GM12878 (cell line): ENCODE measurements around the gene ANKRD44. TPM values are rescaled to one million over a fixed set of nuclear protein-coding genes. Genes with fewer than 3 reads are reported as not detected.

Experiments
- ATAC-seq: fragments of 200-7000 bp; cut with Tn5 transposase; 3 replicates; pipeline ENCODE4 v1.9.1; 2020; ENCODE audit warnings: mild to moderate bottlenecking, moderate library complexity
- BruUV-seq: library from RNA; stranded (reverse); fragments of 400-500 nt; replicated peaks from 2 replicates; lab custom pipeline; 2021; lab: Mats Ljungman, UMichigan
- CTCF ChIA-PET: fragments of 300-600 bp; sonication (Branson Sonifier 250); formaldehyde crosslinking; extraction: SDS; loops from one replicate; lab custom pipeline; 2021; ENCODE audit warnings: inconsistent platforms; lab: Yijun Ruan, JAX
- POLR2A ChIA-PET: fragments of 350-600 bp; formaldehyde crosslinking; extraction: SDS; loops from one replicate; lab custom pipeline; 2021; ENCODE audit warnings: inconsistent platforms; lab: Charles Lee
- RAD21 ChIA-PET: fragments of 300-600 bp; sonication (Branson Sonifier 250); formaldehyde crosslinking; loops from one replicate; lab custom pipeline; 2023; ENCODE audit warnings: antibody characterized with exemption; ENCODE audit not compliant: unreplicated experiment; lab: Charles Lee
- SMC1A ChIA-PET: fragments of 300-600 bp; sonication (Branson Sonifier 250); formaldehyde crosslinking; loops from one replicate; lab custom pipeline; 2023; ENCODE audit not compliant: unreplicated experiment, uncharacterized antibody; lab: Charles Lee
- DNase-seq: peaks from one replicate; pipeline ENCODE4 v3.0.0-alpha.2; 2011; ENCODE audit warnings: low read depth, low spot score
- FAIRE-seq: peaks from 3 replicates; lab custom pipeline; 2011; peaks lifted over from hg19 to GRCh38; lab: Jason Lieb, UNC
- H2AFZ ChIP-seq: 2 replicates; pipeline ENCODE4 v1.6.0; 2011; ENCODE audit warnings: low read depth, low read length, control low read depth; ENCODE audit not compliant: control insufficient read depth
- H3K27ac ChIP-seq: 2 replicates; pipeline ENCODE4 v1.5.1; 2011; ENCODE audit warnings: control low read depth; ENCODE audit not compliant: control insufficient read depth, insufficient read depth
- H3K27me3 ChIP-seq, 2 experiments: replicated peaks in 1 of 2; 2 replicates each; pipeline versions ENCODE4 v1.6.0 to v1.6.1; 2011; ENCODE audit warnings: low read length in 1 of 2; ENCODE audit not compliant: control insufficient read depth in 2 of 2, insufficient read depth in 2 of 2
- H3K36me3 ChIP-seq, 2 experiments: 2 replicates each; pipeline ENCODE4 v1.5.1; 2011; ENCODE audit warnings: low read length in 1 of 2; ENCODE audit not compliant: control insufficient read depth in 2 of 2, insufficient read depth in 2 of 2
- H3K4me1 ChIP-seq: 2 replicates; pipeline ENCODE4 v1.6.1; 2011; ENCODE audit warnings: mild to moderate bottlenecking, low read length, moderate library complexity, mixed read lengths; ENCODE audit not compliant: control insufficient read depth, insufficient read depth
- H3K4me2 ChIP-seq: 2 replicates; pipeline ENCODE4 v1.6.0; 2011; ENCODE audit warnings: control low read depth; ENCODE audit not compliant: control insufficient read depth, insufficient read depth
- H3K4me3 ChIP-seq: fragments of 200-600 bp; sonication (generic); 2 replicates; pipeline ENCODE4 v1.5.1; 2016
- H3K79me2 ChIP-seq: 2 replicates; pipeline ENCODE4 v1.6.0; 2011; ENCODE audit warnings: low read length; ENCODE audit not compliant: control insufficient read depth, insufficient read depth
- H3K9ac ChIP-seq: 2 replicates; pipeline ENCODE4 v1.8.0; 2011; ENCODE audit warnings: low read length, control low read depth, mixed read lengths; ENCODE audit not compliant: control insufficient read depth, insufficient read depth
- H3K9me3 ChIP-seq: replicated peaks from 3 replicates; pipeline ENCODE4 v1.5.1; 2011; ENCODE audit warnings: mild to moderate bottlenecking, low read length; ENCODE audit not compliant: control insufficient read depth, insufficient read depth
- H4K20me1 ChIP-seq: 2 replicates; pipeline ENCODE4 v1.6.0; 2011; ENCODE audit not compliant: control insufficient read depth, insufficient read depth
- CBFB ChIP-seq: IDR thresholded peaks from 2 replicates; pipeline ENCODE4 v1.6.1; 2016; ENCODE audit warnings: antibody characterized with exemption, low read depth
- CEBPB ChIP-seq, 2 experiments: fragments of 150-350 bp in 1 of 2; IDR thresholded peaks; 2 replicates each; pipeline ENCODE4 v1.6.1; 2012 to 2014; ENCODE audit warnings: low read depth in 2 of 2, low read length in 2 of 2, borderline replicate concordance in 1 of 2, inconsistent platforms in 1 of 2
- JUNB ChIP-seq: IDR thresholded peaks from 2 replicates; pipeline ENCODE4 v1.6.1; 2016; ENCODE audit warnings: antibody characterized with exemption, mild to moderate bottlenecking
- MEF2B ChIP-seq: fragments of 450-650 bp; IDR thresholded peaks from 2 replicates; pipeline ENCODE4 v1.6.1; 2018; ENCODE audit warnings: mild to moderate bottlenecking, moderate library complexity; ENCODE audit not compliant: partially characterized antibody, poor library complexity, severe bottlenecking
- POLR2A ChIP-seq: IDR thresholded peaks from 2 replicates; pipeline ENCODE4 v1.6.1; 2011; ENCODE audit warnings: low read depth, mild to moderate bottlenecking, low read length
- SMAD5 ChIP-seq: IDR thresholded peaks from 2 replicates; pipeline ENCODE4 v1.6.1; 2016; ENCODE audit warnings: antibody characterized with exemption, low read depth
- SRF ChIP-seq, 2 experiments: IDR thresholded peaks; 2 replicates each; pipeline ENCODE4 v1.6.1; 2011; ENCODE audit warnings: low read depth in 2 of 2, low read length in 2 of 2, mild to moderate bottlenecking in 1 of 2, moderate library complexity in 1 of 2
- ZNF274 ChIP-seq: IDR thresholded peaks from one replicate; pipeline ENCODE4 v1.8.0; 2011; ENCODE audit not compliant: insufficient read length, insufficient read depth
- ZNF384 ChIP-seq: IDR thresholded peaks from 2 replicates; pipeline ENCODE4 v1.6.1; 2012; ENCODE audit warnings: low read depth, mild to moderate bottlenecking, low read length, improper control_type of control experiment, borderline replicate concordance
- WGBS: methylation state at CpG from one replicate; pipeline ENCODE4 v1.1.6; 2016; ENCODE audit warnings: low lambda C conversion rate; ENCODE audit not compliant: insufficient replicate concordance, insufficient coverage; ENCODE audit errors: missing lambda C conversion rate; 5-methylcytosine and 5-hydroxymethylcytosine counted together
- in situ Hi-C: fragments of 300-500 bp; cut with MboI; formaldehyde crosslinking; loops from 9 replicates; pipeline ENCODE4 v1.14.3; 2018; ENCODE audit warnings: mixed read lengths
- intact Hi-C: fragments of 100-400 bp; cut with micrococcal nuclease; formaldehyde crosslinking; loops from one replicate; pipeline ENCODE4 v1.14.2; 2022; ENCODE audit not compliant: unreplicated experiment
- polyA plus RNA-seq, 11 experiments: library from polyadenylated mRNA; depleted of rRNA in 4 of 11; unstranded in 6 of 11; stranded (reverse) in 5 of 11; fragments of >200 nt; fragmentation: Nextera tagmentation in 4 of 11; fragmentation: Illumina TruSeq in 1 of 11; extraction: Ambion mirVana in 4 of 11; extraction: Trizol in 1 of 11; gene quantifications; 1 replicate in 1 of 11; 2 replicates in 10 of 11; pipeline versions ENCODE4 v1.2.1 to v1.2.3, GENCODE V29; 2011 to 2016; ENCODE audit warnings: inconsistent platforms in 2 of 11, missing spikeins in 2 of 11, low read depth in 1 of 11
- total RNA-seq, 4 experiments: library from RNA; depleted of rRNA in 3 of 4; stranded (reverse); fragments of >200 nt in 3 of 4; fragmentation: Illumina TruSeq in 1 of 4; extraction: Trizol in 1 of 4; gene quantifications; 2 replicates each; pipeline versions ENCODE4 v1.2.1 to v1.2.3, GENCODE V29; 2013 to 2021
- TF ChIP-seq, protein P1 (sequence below): IDR thresholded peaks from 2 replicates; pipeline ENCODE4 v1.6.1; 2011; ENCODE audit warnings: low read depth, low read length, improper control_type of control experiment, borderline replicate concordance
- TF ChIP-seq, protein P2 (sequence below): fragments of 150-350 bp; IDR thresholded peaks from 2 replicates; pipeline ENCODE4 v1.6.1; 2016; ENCODE audit warnings: low read depth, low read length
- TF ChIP-seq, protein P3 (sequence below): fragments of 450-650 bp; formaldehyde crosslinking; IDR thresholded peaks from 2 replicates; pipeline ENCODE4 v1.4.0; 2022; ENCODE audit warnings: mild to moderate bottlenecking, moderate library complexity
- TF ChIP-seq, protein P4 (sequence below): fragments of 450-650 bp; IDR thresholded peaks from 2 replicates; pipeline ENCODE4 v1.6.1; 2016; ENCODE audit warnings: mild to moderate bottlenecking, moderate library complexity, borderline replicate concordance

The ANKRD44 gene
- total and polyA plus RNA-seq, 10 of the 15 experiments (the other 5 are each of a cell fraction or from before 2014, with no cell fraction given): 19.1 to 99.1 (median 59.6) TPM

DNA sequence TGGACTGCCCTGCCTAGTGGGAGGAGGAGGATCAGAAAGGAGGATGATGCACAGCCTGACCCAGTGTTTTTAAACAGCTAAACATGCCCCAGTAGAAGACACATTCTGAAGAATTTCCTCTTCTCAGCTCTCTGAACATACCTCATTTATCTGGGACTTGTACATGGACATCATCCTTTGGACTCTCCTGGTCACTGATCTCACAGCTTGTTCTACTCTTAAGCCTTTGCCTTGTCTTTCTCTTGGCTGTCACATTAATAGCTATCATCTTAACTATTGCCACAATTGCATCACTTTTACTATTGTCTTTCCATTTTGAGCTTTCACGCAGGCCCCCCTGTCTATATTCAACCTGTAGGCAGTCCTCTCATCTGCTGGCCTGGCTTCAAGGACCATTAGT, 342.1 kb downstream of the ANKRD44 start:
- POLR2A ChIA-PET: interaction anchor here (0.5 kb wide), 1 partner anchor 402 kb away, joined by 6 read pairs; no protein-coding TSS in a partner anchor
- SMC1A ChIA-PET: interaction anchor here (1.1 kb wide), 1 partner anchor 40 kb away, joined by 3 read pairs; no protein-coding TSS in a partner anchor
- WGBS: 48% methylated on average over 1 of the region's 1 CpG
- Histone ChIP-seq H3K4me1 (no peaks in the 10 kb centered on the region), H2AFZ (no peak overlapping the region), H3K27me3 (no peaks in the 10 kb centered on the region), H3K36me3 (no peaks in the 10 kb centered on the region), H4K20me1 (no peaks in the 10 kb centered on the region), H3K4me3 (no peak overlapping the region), H3K4me2 (no peak overlapping the region), H3K27ac (no peak overlapping the region), H3K9ac (no peak overlapping the region), H3K9me3 (no peaks in the 10 kb centered on the region; the same call in 2 of the 3 replicates), H3K79me2 (no peaks in the 10 kb centered on the region)
- CTCF ChIA-PET: interaction anchor here (0.7 to 1.7 kb wide), 5 partner anchors 35 to 235 kb away, joined by 3 to 5 read pairs (median 3); no protein-coding TSS in a partner anchor
- intact Hi-C loops: no loop called here
- BruUV-seq: no TSS peak
- no peak for DNase-seq
- RAD21 ChIA-PET: no interaction called here
- no peak for ATAC-seq
- FAIRE-seq: no peak
- in situ Hi-C loops: no loop called here
- TF ChIP-seq SMAD5 (no peak), POLR2A (no peak), ZNF274 (no peak), MEF2B (no peak), SRF (IDR thresholded peaks at IDR 0.05; ENCODE audit: low read depth in 2 of 2, low read length in 2 of 2) (no peak), JUNB (no peak), ZNF384 (no peak), CBFB (no peak), CEBPB (IDR thresholded peaks at IDR 0.05; ENCODE audit: borderline replicate concordance in 1 of 2, low read depth in 2 of 2, low read length in 2 of 2) (no peak)
- TF ChIP-seq, protein P1, sequence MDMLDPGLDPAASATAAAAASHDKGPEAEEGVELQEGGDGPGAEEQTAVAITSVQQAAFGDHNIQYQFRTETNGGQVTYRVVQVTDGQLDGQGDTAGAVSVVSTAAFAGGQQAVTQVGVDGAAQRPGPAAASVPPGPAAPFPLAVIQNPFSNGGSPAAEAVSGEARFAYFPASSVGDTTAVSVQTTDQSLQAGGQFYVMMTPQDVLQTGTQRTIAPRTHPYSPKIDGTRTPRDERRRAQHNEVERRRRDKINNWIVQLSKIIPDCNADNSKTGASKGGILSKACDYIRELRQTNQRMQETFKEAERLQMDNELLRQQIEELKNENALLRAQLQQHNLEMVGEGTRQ: no peak
- TF ChIP-seq, protein P2, sequence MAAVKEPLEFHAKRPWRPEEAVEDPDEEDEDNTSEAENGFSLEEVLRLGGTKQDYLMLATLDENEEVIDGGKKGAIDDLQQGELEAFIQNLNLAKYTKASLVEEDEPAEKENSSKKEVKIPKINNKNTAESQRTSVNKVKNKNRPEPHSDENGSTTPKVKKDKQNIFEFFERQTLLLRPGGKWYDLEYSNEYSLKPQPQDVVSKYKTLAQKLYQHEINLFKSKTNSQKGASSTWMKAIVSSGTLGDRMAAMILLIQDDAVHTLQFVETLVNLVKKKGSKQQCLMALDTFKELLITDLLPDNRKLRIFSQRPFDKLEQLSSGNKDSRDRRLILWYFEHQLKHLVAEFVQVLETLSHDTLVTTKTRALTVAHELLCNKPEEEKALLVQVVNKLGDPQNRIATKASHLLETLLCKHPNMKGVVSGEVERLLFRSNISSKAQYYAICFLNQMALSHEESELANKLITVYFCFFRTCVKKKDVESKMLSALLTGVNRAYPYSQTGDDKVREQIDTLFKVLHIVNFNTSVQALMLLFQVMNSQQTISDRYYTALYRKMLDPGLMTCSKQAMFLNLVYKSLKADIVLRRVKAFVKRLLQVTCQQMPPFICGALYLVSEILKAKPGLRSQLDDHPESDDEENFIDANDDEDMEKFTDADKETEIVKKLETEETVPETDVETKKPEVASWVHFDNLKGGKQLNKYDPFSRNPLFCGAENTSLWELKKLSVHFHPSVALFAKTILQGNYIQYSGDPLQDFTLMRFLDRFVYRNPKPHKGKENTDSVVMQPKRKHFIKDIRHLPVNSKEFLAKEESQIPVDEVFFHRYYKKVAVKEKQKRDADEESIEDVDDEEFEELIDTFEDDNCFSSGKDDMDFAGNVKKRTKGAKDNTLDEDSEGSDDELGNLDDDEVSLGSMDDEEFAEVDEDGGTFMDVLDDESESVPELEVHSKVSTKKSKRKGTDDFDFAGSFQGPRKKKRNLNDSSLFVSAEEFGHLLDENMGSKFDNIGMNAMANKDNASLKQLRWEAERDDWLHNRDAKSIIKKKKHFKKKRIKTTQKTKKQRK: no peak
- TF ChIP-seq, protein P3, sequence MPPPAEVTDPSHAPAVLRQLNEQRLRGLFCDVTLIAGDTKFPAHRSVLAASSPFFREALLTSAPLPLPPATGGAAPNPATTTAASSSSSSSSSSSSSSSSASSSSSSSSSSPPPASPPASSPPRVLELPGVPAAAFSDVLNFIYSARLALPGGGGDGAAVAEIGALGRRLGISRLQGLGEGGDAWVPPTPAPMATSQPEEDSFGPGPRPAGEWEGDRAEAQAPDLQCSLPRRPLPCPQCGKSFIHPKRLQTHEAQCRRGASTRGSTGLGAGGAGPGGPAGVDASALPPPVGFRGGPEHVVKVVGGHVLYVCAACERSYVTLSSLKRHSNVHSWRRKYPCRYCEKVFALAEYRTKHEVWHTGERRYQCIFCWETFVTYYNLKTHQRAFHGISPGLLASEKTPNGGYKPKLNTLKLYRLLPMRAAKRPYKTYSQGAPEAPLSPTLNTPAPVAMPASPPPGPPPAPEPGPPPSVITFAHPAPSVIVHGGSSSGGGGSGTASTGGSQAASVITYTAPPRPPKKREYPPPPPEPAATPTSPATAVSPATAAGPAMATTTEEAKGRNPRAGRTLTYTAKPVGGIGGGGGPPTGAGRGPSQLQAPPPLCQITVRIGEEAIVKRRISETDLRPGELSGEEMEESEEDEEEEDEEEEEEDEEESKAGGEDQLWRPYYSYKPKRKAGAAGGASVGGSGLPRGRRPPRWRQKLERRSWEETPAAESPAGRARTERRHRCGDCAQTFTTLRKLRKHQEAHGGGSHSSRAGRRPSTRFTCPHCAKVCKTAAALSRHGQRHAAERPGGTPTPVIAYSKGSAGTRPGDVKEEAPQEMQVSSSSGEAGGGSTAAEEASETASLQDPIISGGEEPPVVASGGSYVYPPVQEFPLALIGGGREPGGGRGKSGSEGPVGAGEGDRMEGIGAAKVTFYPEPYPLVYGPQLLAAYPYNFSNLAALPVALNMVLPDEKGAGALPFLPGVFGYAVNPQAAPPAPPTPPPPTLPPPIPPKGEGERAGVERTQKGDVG (CRISPR knock-in tag): no peak
- TF ChIP-seq, protein P4, sequence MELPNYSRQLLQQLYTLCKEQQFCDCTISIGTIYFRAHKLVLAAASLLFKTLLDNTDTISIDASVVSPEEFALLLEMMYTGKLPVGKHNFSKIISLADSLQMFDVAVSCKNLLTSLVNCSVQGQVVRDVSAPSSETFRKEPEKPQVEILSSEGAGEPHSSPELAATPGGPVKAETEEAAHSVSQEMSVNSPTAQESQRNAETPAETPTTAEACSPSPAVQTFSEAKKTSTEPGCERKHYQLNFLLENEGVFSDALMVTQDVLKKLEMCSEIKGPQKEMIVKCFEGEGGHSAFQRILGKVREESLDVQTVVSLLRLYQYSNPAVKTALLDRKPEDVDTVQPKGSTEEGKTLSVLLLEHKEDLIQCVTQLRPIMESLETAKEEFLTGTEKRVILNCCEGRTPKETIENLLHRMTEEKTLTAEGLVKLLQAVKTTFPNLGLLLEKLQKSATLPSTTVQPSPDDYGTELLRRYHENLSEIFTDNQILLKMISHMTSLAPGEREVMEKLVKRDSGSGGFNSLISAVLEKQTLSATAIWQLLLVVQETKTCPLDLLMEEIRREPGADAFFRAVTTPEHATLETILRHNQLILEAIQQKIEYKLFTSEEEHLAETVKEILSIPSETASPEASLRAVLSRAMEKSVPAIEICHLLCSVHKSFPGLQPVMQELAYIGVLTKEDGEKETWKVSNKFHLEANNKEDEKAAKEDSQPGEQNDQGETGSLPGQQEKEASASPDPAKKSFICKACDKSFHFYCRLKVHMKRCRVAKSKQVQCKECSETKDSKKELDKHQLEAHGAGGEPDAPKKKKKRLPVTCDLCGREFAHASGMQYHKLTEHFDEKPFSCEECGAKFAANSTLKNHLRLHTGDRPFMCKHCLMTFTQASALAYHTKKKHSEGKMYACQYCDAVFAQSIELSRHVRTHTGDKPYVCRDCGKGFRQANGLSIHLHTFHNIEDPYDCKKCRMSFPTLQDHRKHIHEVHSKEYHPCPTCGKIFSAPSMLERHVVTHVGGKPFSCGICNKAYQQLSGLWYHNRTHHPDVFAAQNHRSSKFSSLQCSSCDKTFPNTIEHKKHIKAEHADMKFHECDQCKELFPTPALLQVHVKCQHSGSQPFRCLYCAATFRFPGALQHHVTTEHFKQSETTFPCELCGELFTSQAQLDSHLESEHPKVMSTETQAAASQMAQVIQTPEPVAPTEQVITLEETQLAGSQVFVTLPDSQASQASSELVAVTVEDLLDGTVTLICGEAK: no peak
